Left colon (tissue), 2 donors: ENCODE measurements around the gene ALG3. TPM values are rescaled to one million over a fixed set of nuclear protein-coding genes. Genes with fewer than 3 reads are reported as not detected.
"Not testable (repeated sequence)": the region's sequence is repeated elsewhere in the genome, so short reads cannot be mapped to it uniquely, and the experiment has no call there.

Experiments
- ATAC-seq: fragments of 200-7000 bp; cut with Tn5 transposase; one replicate; pipeline ENCODE4 v1.9.1; 2020; ENCODE audit warnings: mild to moderate bottlenecking, moderate library complexity
- DNase-seq, 2 donors: peaks; one replicate each; pipeline ENCODE4 v3.0.0-alpha.2; 2020
- intact Hi-C, 2 donors: fragments of 100-400 bp; cut with DNase I in 1 of 2; cut with micrococcal nuclease in 1 of 2; formaldehyde crosslinking; loops; one replicate each; pipeline versions ENCODE4 v1.11.2 to v1.14.0; 2022; cut with DNase I, micrococcal nuclease
- long read RNA-seq: library from polyadenylated mRNA; unstranded; transcript quantifications from one replicate; pipeline ENCODE4 v2.0.0, GENCODE V29; 2021
- total RNA-seq, 2 donors: library from RNA; stranded (reverse); fragmentation: NEBNext Ultra II Directional; extraction: Animal tissue kit (Norgen Biotek cat#: 25700); gene quantifications; one replicate each; pipeline ENCODE4 v1.2.1, GENCODE V29; 2021
- donor health status: DM: no; HTN: no; CAD: no.
- donor health status: DM: yes; HTN: yes; CAD: no.

ALG3 gene
- 10 to 100 TPM; 25.0 to 40.3 TPM for total RNA-seq
- long read RNA-seq, transcript ALG3-201 (9 exons, 1,528 nt): major isoform, 17 of 24 reads
- long read RNA-seq, partial matches to known transcripts: 4 of 24 reads
- long read RNA-seq, other reads (novel, unspliced or antisense): 3 of 24 reads

GRCh38 chr3:184248454-184249411 lies at the start of gene ALG3:
Gene ALG3, minus strand, starts transcription at chr3:184248962. Its CDS starts 22 bp downstream, at chr3:184248940.
- ATAC-seq: peak; percentile 74
- intact Hi-C loops: loop anchor here in 1 of 2 donors (10.0 kb wide), 1 partner anchor 114 kb away; the partner anchor contains the start of gene EIF2B5

DNA sequence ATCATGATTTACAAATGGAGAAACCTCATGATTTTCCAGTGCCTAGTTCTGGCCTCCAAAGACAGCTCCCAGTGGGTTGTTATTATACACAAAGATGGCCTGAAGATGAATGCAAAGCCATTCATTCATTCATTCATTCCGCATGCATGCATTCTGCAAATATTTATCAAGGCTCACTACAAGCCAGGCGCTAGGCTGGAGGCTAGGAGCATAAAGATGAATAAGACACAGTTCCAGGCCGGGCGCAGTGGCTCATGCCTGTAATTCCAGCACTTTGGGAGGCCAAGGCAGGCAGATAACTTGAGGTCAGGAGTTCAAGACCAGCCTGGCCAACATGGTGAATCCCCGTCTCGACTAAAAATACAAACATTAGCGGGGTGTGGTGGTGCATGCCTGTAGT lies 47.9 kb upstream of the ALG3 start:
- intact Hi-C loops: no loop called here
- ATAC-seq (no peak), DNase-seq (no peak)

More at GRCh38 chr3:184248454-184249411, at the start of gene ALG3:
- peak; percentile 79 to 88 for DNase-seq

DNA sequence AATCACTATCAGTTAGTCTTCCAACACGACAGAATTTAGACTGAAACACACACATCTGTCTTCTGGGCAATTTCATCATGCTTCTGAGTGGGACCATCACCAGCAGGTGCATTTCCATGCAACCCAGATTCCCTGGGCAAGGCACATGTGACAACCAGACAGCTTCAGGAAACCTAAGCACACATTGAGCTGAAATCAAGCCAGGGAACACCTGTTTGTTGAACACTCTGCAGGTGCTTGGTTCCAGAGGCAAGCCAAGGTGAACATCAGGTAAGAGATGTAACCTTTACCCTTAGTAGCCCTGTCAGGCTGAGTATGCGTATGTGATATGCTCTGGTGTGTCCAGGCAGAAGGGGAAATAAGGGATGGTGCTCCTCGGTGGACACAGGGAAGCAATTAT lies 47.0 kb upstream of the ALG3 start:
- intact Hi-C loops: no loop called here
- ATAC-seq (no peak), DNase-seq (no peak)

GRCh38 chr3:184291738-184292445 lies 43.1 kb upstream of the ALG3 start:
- intact Hi-C loops: no loop called here
- no peak for DNase-seq
- ATAC-seq: no peak

DNA sequence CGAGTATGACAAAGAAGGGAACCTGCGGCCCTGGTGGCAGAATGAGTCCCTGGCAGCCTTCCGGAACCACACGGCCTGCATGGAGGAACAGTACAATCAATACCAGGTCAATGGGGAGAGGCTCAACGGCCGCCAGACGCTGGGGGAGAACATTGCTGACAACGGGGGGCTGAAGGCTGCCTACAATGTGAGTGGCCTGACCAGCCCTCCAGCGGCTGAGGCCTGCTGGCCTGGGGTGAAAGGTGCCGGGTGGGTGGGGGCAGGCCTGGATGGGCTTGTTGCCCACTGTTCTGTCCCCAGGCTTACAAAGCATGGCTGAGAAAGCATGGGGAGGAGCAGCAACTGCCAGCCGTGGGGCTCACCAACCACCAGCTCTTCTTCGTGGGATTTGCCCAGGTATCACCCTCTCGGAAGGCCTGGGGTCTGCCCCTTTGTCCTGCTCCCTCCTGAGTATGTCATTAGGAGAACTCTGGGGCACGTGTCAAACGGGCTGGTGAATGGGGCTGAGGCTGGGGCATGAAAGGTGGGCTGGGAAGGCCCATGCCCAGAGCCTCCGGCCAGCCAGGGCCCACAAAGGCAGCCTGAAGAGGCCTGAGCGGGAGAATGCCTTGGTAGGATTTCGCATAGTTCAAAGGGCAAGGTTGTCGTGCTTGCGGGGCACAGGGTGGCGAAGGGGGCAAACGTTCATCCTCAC lies 42.4 kb upstream of the ALG3 start:
- DNase-seq (no peak), ATAC-seq (no peak)
- intact Hi-C loops: no loop called here

- no peak for DNase-seq
- ATAC-seq: no peak
- intact Hi-C loops: no loop called here
Measured at GRCh38 chr3:184290331-184290730, 41.6 kb upstream of the ALG3 start.

DNA sequence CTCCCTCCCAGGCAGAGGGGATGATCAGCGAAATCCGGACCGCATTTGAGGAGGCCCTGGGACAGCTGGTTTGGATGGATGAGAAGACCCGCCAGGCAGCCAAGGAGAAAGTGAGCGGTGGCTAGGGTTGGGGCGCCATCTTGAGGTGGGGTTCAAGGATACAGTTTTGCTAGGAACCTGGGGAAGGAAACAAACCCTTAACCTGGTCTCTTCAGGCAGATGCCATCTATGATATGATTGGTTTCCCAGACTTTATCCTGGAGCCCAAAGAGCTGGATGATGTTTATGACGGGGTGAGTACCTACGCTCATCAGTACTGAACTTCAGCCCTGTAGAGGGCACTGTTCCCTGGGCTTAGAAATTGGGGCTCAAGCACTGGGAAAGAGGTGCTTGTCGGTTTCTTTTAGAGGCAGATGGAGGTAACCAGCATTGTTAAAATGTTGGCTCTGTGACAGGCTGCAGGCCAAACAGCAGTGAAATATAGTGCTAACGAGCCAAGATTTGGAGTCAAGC lies 40.7 kb upstream of the ALG3 start:
- ATAC-seq: peak; percentile 79
- intact Hi-C loops: no loop called here
- peak in 1 of 2 donors; percentile 57 for DNase-seq

- intact Hi-C loops: no loop called here
- DNase-seq (peak in 1 of 2 donors; percentile 20), ATAC-seq (peak; percentile 73)
Measured at GRCh38 chr3:184284696-184285095, 35.9 kb upstream of the ALG3 start.

DNA sequence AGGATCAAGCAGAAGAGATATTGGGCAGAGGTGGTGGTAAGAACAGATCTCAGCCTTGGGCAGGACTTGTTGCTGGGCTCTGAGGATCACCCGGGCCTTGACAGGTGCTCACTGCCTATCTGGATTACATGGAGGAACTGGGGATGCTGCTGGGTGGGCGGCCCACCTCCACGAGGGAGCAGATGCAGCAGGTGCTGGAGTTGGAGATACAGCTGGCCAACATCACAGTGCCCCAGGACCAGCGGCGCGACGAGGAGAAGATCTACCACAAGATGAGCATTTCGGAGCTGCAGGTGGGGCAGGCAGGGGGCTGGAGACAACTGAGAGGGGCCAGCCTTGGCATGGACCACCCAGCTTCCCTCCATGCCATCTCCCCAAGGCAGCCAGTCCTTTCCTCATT lies 34.9 kb upstream of the ALG3 start:
- intact Hi-C loops: no loop called here
- DNase-seq (no peak), ATAC-seq (no peak)

GRCh38 chr3:184282941-184283340 lies 34.2 kb upstream of the ALG3 start:
- intact Hi-C loops: no loop called here
- ATAC-seq (no peak), DNase-seq (no peak)

- DNase-seq: no peak
- intact Hi-C loops: no loop called here
- ATAC-seq: no peak
Measured at GRCh38 chr3:184277366-184277765, 28.6 kb upstream of the ALG3 start.

DNA sequence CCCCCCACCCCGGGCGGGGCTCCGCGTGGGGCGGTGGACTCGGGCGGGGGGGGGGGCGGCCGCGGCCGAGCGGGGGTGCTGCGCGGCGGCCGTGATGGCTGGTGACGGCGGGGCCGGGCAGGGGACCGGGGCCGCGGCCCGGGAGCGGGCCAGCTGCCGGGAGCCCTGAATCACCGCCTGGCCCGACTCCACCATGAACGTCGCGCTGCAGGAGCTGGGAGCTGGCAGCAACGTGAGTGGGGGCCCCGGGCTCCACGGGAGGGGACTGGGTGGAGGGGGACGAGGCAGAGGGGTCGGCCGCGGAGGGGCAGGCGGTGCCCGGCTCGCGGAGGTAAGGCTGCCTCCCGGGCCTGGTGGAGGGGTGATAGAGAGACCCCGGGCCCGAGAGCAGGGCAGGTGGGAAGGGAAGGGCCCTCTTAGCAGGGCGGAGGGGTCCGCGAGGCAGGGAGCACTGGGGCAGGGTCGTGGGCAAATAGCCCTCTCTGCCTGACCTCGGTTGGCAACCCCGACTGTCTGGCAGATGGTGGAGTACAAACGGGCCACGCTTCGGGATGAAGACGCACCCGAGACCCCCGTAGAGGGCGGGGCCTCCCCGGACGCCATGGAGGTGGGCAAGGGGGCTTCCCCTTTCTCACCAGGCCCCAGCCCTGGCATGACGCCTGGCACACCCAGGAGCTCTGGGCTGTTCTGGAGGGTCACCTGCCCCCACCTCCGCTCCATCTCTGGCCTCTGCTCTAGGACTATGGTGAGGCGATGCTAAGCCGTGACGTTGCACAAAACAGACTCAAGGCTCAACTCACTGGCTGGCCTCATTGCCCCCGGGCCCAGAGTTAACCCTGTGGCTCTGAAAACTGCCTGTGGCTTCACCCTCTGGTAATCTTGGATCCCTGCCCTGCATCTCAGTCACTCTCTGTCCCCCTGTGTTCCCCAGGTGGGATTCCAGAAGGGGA lies 27.5 kb upstream of the ALG3 start, which contains the start of gene ECE2:
Gene ECE2 (plus strand): TSS at position 62 of the 950 bp plus-strand sequence. CDS start 132 bp downstream, at position 194.
- ATAC-seq: no peak
- no peak for DNase-seq
- intact Hi-C loops: no loop called here

DNA sequence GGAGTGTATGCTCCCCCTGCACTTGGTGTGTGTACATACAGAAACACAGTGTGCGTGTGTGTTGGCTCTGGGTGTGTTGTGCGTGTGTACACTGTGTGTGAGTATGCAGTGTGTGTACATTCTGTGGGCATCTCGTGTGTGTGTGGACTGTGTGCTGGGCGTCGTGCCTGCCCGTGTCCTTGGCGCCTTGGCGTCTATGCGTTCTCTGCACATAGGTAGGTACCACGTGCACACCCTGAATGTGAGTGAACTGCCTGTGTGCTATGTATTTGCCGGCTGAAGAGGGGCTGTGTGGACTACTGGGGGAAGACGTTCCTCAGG lies 26.6 kb upstream of the ALG3 start:
- no peak for ATAC-seq
- intact Hi-C loops: no loop called here
- DNase-seq: no peak

DNA sequence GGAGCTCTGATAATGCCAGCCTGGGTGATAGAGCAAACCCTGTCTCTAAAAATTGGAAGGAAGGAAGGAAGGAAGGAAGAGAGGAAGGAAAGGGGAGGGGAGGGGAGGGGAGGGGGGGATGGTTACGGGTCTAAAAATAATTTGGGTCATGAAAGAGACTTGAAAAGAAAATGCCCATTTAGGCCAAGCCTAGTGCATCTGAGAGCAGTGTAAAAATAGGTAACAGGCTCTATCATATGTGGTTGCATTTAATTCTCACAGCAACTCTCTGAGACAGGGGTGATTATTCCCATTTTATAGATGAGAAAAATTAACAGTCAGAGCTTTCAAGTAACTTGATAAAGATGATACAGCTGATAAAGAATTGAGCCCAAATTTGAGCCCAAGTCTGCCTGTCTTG lies 23.5 kb upstream of the ALG3 start:
- ATAC-seq: no peak
- intact Hi-C loops: no loop called here
- no peak for DNase-seq

- DNase-seq, intact Hi-C loops, ATAC-seq: not testable (repeated sequence)
Measured at GRCh38 chr3:184267249-184267648, 18.5 kb upstream of the ALG3 start.

- no peak for ATAC-seq
- intact Hi-C loops: no loop called here
- DNase-seq: no peak
Measured at GRCh38 chr3:184262764-184263179, 14.0 kb upstream of the ALG3 start.

- no peak for DNase-seq
- peak; percentile 18 for ATAC-seq
Measured at GRCh38 chr3:184261854-184262763, 13.3 kb upstream of the ALG3 start.

More at GRCh38 chr3:184261854-184262763, 13.3 kb upstream of the ALG3 start:
- intact Hi-C loops: no loop called here
